K562 (cell line): ENCODE measurements around the gene ASB6. TPM values are rescaled to one million over a fixed set of nuclear protein-coding genes. Genes with fewer than 3 reads are reported as not detected.

ENCODE experiments used
- CREBBP ChIP-seq: IDR thresholded peaks from one replicate; pipeline ENCODE4 v1.6.1; 2012; ENCODE audit warnings: low read depth, mild to moderate bottlenecking, control low read depth, inconsistent platforms, low read length
- EGR1 ChIP-seq: fragments of 450-650 bp; conservative IDR thresholded peaks from 2 replicates; pipeline ENCODE4 v1.6.1; 2017; ENCODE audit warnings: mild to moderate bottlenecking
- JUND ChIP-seq, 2 experiments: IDR thresholded peaks; 2 replicates in 1 of 2; 3 replicates in 1 of 2; pipeline ENCODE4 v1.6.1; 2011; ENCODE audit warnings: borderline replicate concordance in 2 of 2, low read depth in 2 of 2, low read length in 2 of 2, improper control_type of control experiment in 1 of 2, missing biosample characterization in 1 of 2, missing genetic modification characterization in 1 of 2, missing genetic modification reagents in 1 of 2
- NCOA6 ChIP-seq: fragments of 450-650 bp; IDR thresholded peaks from 2 replicates; pipeline ENCODE4 v1.6.1; 2017; ENCODE audit warnings: mild to moderate bottlenecking
- PHTF2 ChIP-seq: fragments of 250-450 bp; sonication (Bioruptor Pico); IDR thresholded peaks from 2 replicates; pipeline ENCODE4 v1.5.0; 2021; ENCODE audit warnings: mild to moderate bottlenecking
- SREBF1 ChIP-seq: fragments of 150-350 bp; IDR thresholded peaks from 2 replicates; pipeline ENCODE4 v1.6.1; 2014; ENCODE audit warnings: antibody characterized with exemption, low read depth, low read length, borderline replicate concordance
- TBP ChIP-seq: optimal IDR thresholded peaks from 2 replicates; pipeline ENCODE3; 2011; ENCODE audit warnings: low read depth, low read length, improper control_type of control experiment
- ZC3H4 ChIP-seq: sonication (generic); formaldehyde crosslinking; IDR thresholded peaks from 2 replicates; pipeline ENCODE4 v1.9.0; 2021; ENCODE audit warnings: missing genetic modification reagents, borderline replicate concordance
- ZNF444 ChIP-seq: fragments of 250-450 bp; sonication (Bioruptor Pico); IDR thresholded peaks from 2 replicates; pipeline ENCODE4 v1.4.0; 2020; ENCODE audit warnings: mild to moderate bottlenecking, moderate library complexity
- ZNF717 ChIP-seq: fragments of 250-450 bp; sonication (Bioruptor Pico); IDR thresholded peaks from 2 replicates; pipeline ENCODE4 v1.5.0; 2021
- polyA plus RNA-seq, 8 experiments: library from polyadenylated mRNA; depleted of rRNA in 4 of 8; stranded (reverse) in 5 of 8; unstranded in 3 of 8; fragments of >200 nt; fragmentation: Nextera tagmentation in 2 of 8; fragmentation: Illumina TruSeq in 1 of 8; extraction: Ambion mirVana in 2 of 8; extraction: Trizol in 1 of 8; gene quantifications; 2 replicates each; pipeline versions ENCODE4 v1.2.1 to v1.2.3, GENCODE V29; 2011 to 2014; ENCODE audit warnings: inconsistent platforms in 1 of 8, missing spikeins in 1 of 8
- total RNA-seq, 7 experiments: library from RNA; depleted of rRNA in 6 of 7; stranded (reverse); fragments of >200 nt in 6 of 7; fragmentation: Illumina TruSeq in 2 of 7; extraction: Trizol in 2 of 7; gene quantifications; 2 replicates each; pipeline versions ENCODE4 v1.2.1 to v1.2.3, GENCODE V29; 2011 to 2021; ENCODE audit warnings: low replicate concordance in 1 of 7
- TF ChIP-seq, protein P1 (sequence below), 2 experiments: fragments of 450-650 bp in 1 of 2; sonication (generic) in 1 of 2; formaldehyde crosslinking in 1 of 2; IDR thresholded peaks; 2 replicates each; pipeline versions ENCODE4 v1.7.1 to v1.9.0; 2016 to 2022; ENCODE audit warnings: inconsistent platforms in 1 of 2, mild to moderate bottlenecking in 1 of 2, missing genetic modification reagents in 1 of 2
- TF ChIP-seq, protein P2 (sequence below): fragments of 250-450 bp; sonication (Bioruptor Pico); IDR thresholded peaks from 2 replicates; pipeline ENCODE4 v1.8.0; 2021; ENCODE audit warnings: borderline replicate concordance, mild to moderate bottlenecking, moderate library complexity; ENCODE audit not compliant: poor library complexity, severe bottlenecking
- TF ChIP-seq, protein P3 (sequence below): fragments of 450-650 bp; formaldehyde crosslinking; IDR thresholded peaks from 2 replicates; pipeline ENCODE4 v1.4.0; 2020; ENCODE audit warnings: mild to moderate bottlenecking, moderate library complexity
- TF ChIP-seq, protein P4 (sequence below): fragments of 250-450 bp; sonication (Bioruptor Pico); IDR thresholded peaks from 2 replicates; pipeline ENCODE4 v1.6.1; 2021; ENCODE audit warnings: mild to moderate bottlenecking

ASB6 gene
- total and polyA plus RNA-seq, 9 of the 15 experiments (the other 6 are each of a cell fraction or from before 2014, with no cell fraction given): 0.92 to 17.8 (median 11.3) TPM

DNA sequence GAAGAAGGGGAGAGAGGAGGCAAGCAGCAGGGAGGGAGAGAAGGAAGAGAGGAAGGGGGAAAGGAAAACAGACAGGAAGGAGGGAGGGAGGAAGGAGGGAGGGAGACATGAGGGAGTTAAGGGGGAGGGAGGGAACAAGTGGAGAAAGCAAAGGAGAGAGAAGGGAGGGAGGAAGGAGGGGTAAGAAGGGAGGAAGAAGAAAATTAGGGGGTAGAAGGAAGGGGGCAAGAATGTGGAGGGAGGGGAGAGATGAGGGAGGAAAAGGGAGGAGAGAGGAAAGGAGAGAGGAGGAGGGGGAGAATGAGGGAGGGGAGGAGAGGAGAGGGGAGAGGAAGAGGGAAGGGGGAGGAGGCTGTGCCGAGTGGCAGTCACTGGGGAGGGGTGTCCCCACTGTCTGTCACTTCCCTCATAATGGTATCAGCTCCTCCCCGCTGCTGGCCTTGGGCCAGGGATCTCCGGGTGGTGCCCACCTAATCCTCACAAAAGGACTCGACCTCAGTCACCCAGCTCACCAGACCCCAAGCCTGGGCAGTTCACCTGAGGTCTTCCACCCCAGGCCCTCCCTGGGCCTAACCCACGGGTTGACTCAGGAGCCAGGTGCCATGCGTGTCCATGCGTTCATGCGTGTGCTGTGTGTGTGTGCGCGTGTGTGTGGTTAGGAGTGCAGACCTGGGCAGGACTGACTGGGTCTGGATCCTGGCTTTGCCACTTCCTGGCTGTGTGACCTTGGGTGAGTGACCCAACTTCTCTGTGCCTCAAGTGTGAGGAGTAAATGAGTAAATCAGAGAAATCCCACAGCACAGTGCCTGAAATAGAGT, 39.1 kb downstream of the ASB6 start (continued):
- TF ChIP-seq, protein P1, sequence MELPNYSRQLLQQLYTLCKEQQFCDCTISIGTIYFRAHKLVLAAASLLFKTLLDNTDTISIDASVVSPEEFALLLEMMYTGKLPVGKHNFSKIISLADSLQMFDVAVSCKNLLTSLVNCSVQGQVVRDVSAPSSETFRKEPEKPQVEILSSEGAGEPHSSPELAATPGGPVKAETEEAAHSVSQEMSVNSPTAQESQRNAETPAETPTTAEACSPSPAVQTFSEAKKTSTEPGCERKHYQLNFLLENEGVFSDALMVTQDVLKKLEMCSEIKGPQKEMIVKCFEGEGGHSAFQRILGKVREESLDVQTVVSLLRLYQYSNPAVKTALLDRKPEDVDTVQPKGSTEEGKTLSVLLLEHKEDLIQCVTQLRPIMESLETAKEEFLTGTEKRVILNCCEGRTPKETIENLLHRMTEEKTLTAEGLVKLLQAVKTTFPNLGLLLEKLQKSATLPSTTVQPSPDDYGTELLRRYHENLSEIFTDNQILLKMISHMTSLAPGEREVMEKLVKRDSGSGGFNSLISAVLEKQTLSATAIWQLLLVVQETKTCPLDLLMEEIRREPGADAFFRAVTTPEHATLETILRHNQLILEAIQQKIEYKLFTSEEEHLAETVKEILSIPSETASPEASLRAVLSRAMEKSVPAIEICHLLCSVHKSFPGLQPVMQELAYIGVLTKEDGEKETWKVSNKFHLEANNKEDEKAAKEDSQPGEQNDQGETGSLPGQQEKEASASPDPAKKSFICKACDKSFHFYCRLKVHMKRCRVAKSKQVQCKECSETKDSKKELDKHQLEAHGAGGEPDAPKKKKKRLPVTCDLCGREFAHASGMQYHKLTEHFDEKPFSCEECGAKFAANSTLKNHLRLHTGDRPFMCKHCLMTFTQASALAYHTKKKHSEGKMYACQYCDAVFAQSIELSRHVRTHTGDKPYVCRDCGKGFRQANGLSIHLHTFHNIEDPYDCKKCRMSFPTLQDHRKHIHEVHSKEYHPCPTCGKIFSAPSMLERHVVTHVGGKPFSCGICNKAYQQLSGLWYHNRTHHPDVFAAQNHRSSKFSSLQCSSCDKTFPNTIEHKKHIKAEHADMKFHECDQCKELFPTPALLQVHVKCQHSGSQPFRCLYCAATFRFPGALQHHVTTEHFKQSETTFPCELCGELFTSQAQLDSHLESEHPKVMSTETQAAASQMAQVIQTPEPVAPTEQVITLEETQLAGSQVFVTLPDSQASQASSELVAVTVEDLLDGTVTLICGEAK (IDR thresholded peaks at IDR 0.05): no peak
- TF ChIP-seq, protein P1 (CRISPR knock-in tag; IDR thresholded peaks at IDR 0.05): no peak
- TF ChIP-seq SREBF1: no peak
- TF ChIP-seq, protein P2, sequence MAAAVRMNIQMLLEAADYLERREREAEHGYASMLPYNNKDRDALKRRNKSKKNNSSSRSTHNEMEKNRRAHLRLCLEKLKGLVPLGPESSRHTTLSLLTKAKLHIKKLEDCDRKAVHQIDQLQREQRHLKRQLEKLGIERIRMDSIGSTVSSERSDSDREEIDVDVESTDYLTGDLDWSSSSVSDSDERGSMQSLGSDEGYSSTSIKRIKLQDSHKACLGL (CRISPR knock-in tag): no peak
- no peak for TF ChIP-seq ZC3H4
- no peak for TF ChIP-seq ZNF717 (CRISPR knock-in tag)
- no peak for TF ChIP-seq EGR1
- TF ChIP-seq JUND (IDR thresholded peaks at IDR 0.05; ENCODE audit: borderline replicate concordance, low read depth, low read length): no peak
- no peak for TF ChIP-seq JUND (tag; IDR thresholded peaks at IDR 0.05; ENCODE audit: borderline replicate concordance, low read depth, low read length)
- no peak for TF ChIP-seq ZNF444
- TF ChIP-seq CREBBP: peak; percentile 10
- no peak for TF ChIP-seq PHTF2
- TF ChIP-seq, protein P3, sequence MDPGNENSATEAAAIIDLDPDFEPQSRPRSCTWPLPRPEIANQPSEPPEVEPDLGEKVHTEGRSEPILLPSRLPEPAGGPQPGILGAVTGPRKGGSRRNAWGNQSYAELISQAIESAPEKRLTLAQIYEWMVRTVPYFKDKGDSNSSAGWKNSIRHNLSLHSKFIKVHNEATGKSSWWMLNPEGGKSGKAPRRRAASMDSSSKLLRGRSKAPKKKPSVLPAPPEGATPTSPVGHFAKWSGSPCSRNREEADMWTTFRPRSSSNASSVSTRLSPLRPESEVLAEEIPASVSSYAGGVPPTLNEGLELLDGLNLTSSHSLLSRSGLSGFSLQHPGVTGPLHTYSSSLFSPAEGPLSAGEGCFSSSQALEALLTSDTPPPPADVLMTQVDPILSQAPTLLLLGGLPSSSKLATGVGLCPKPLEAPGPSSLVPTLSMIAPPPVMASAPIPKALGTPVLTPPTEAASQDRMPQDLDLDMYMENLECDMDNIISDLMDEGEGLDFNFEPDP (CRISPR knock-in tag): no peak
- TF ChIP-seq, protein P4, sequence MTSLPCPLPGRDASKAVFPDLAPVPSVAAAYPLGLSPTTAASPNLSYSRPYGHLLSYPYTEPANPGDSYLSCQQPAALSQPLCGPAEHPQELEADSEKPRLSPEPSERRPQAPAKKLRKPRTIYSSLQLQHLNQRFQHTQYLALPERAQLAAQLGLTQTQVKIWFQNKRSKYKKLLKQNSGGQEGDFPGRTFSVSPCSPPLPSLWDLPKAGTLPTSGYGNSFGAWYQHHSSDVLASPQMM (CRISPR knock-in tag): no peak
- no peak for TF ChIP-seq TBP
- TF ChIP-seq NCOA6: no peak
